Astrocyte of the cerebellum (primary cell): ENCODE data around the gene NME2.

Source experiments
- DNase-seq: peaks from one replicate; pipeline ENCODE4 v3.0.0-alpha.2; 2011; ENCODE audit warnings: low read depth
- H3K4me3 ChIP-seq: 2 replicates; pipeline ENCODE4 v1.5.1; 2011; ENCODE audit warnings: mild to moderate bottlenecking, low read depth, low read length, moderate library complexity
- CTCF ChIP-seq: IDR thresholded peaks from 2 replicates; pipeline ENCODE4 v1.5.1; 2012; ENCODE audit warnings: low read length, low read depth, moderate library complexity, mild to moderate bottlenecking; ENCODE audit errors: missing control alignments
- in situ Hi-C: cut with HindIII; loops from 2 replicates; pipeline ENCODE4 v1.10.0; 2017; ENCODE audit warnings: low sequenced_read_pairs

The NME2 gene

GRCh38 chr17:51191895-51192294 lies 25.7 kb downstream of the NME2 start:
- no peak overlapping the region for H3K4me3 ChIP-seq
- TF ChIP-seq CTCF: no peak
- in situ Hi-C loops: no loop called here
- DNase-seq: no peak

- in situ Hi-C loops: no loop called here
- no peak for TF ChIP-seq CTCF
- no peak for DNase-seq
- H3K4me3 ChIP-seq: no peak overlapping the region
Observed at GRCh38 chr17:51197754-51198153, 31.5 kb downstream of the NME2 start.

- no peak for TF ChIP-seq CTCF
- H3K4me3 ChIP-seq: no peak overlapping the region
- DNase-seq: no peak
- in situ Hi-C loops: no loop called here
Observed at GRCh38 chr17:51200295-51200694, 34.1 kb downstream of the NME2 start.

- no peak for DNase-seq
- in situ Hi-C loops: no loop called here
- no peak for TF ChIP-seq CTCF
- H3K4me3 ChIP-seq: no peak overlapping the region
Observed at GRCh38 chr17:51200846-51201245, 34.6 kb downstream of the NME2 start.

GRCh38 chr17:51203838-51204237 lies 37.6 kb downstream of the NME2 start:
- TF ChIP-seq CTCF: no peak
- in situ Hi-C loops: no loop called here
- no peak for DNase-seq
- no peak overlapping the region for H3K4me3 ChIP-seq

GRCh38 chr17:51214920-51215319 lies 48.7 kb downstream of the NME2 start:
- no peak for DNase-seq
- no peak overlapping the region for H3K4me3 ChIP-seq
- no peak for TF ChIP-seq CTCF
- in situ Hi-C loops: no loop called here

GRCh38 chr17:51217946-51218345 lies 51.7 kb downstream of the NME2 start:
- H3K4me3 ChIP-seq: no peak overlapping the region
- DNase-seq: no peak
- no peak for TF ChIP-seq CTCF
- in situ Hi-C loops: no loop called here
